Pulmonary artery endothelial cell (primary cell): ENCODE data around the gene HK1. TPM values are rescaled to one million over a fixed set of nuclear protein-coding genes. Genes with fewer than 3 reads are reported as not detected.
A peak's percentile ranks its signal among the peaks of the same experiment; 100 is the strongest.
"Not testable (repeated sequence)": the region's sequence is repeated elsewhere in the genome, so short reads cannot be mapped to it uniquely, and the experiment has no call there.

Experiments
- DNase-seq: peaks from one replicate; pipeline ENCODE4 v3.0.0-alpha.2; 2011; ENCODE audit warnings: low read depth, low spot score
- total RNA-seq: library from RNA; depleted of rRNA; stranded (reverse); fragments of >200 nt; gene quantifications from 2 replicates; pipeline ENCODE4 v1.2.3, GENCODE V29; 2014

HK1 gene
- total RNA-seq, 1 donor from 2014 or later, result 157 TPM

- no peak for DNase-seq
These were observed 23.4 kb upstream of the HK1 start for GRCh38 chr10:69254877-69255276.

GRCh38 chr10:69259547-69260243, 18.6 kb upstream of the HK1 start:
- no peak for DNase-seq

- DNase-seq, result no peak
These were observed 17.1 kb upstream of the HK1 start for GRCh38 chr10:69261184-69261583.

- DNase-seq, result no peak
These were observed 16.0 kb upstream of the HK1 start for GRCh38 chr10:69262292-69262751.

- DNase-seq, result no peak
These were observed 12.8 kb upstream of the HK1 start for GRCh38 chr10:69265521-69265920.

- no peak for DNase-seq
These were observed 9.4 kb upstream of the HK1 start for GRCh38 chr10:69268761-69269416.

GRCh38 chr10:69269761-69270160, 8.5 kb upstream of the HK1 start:
- DNase-seq, result no peak

- DNase-seq, result no peak
These were observed 7.3 kb upstream of the HK1 start for GRCh38 chr10:69270990-69271389.

GRCh38 chr10:69272624-69273023, 5.7 kb upstream of the HK1 start:
- DNase-seq, result peak; percentile 17

- DNase-seq, result no peak
These were observed 2.9 kb upstream of the HK1 start for GRCh38 chr10:69275444-69275843.

GRCh38 chr10:69276503-69276902, 1.8 kb upstream of the HK1 start:
- no peak for DNase-seq

GRCh38 chr10:69279110-69279509, 814 bp downstream of the HK1 start:
- no peak for DNase-seq

GRCh38 chr10:69281507-69282413, 3.5 kb downstream of the HK1 start:
- DNase-seq, result no peak

GRCh38 chr10:69284402-69284801, 6.1 kb downstream of the HK1 start:
- DNase-seq, result not testable (repeated sequence)

GRCh38 chr10:69285699-69286098, 7.4 kb downstream of the HK1 start:
- DNase-seq, result no peak

GRCh38 chr10:69287181-69287580, 8.9 kb downstream of the HK1 start:
- no peak for DNase-seq

GRCh38 chr10:69290993-69291392, 12.7 kb downstream of the HK1 start:
- no peak for DNase-seq

- DNase-seq, result no peak
These were observed 14.2 kb downstream of the HK1 start for GRCh38 chr10:69292459-69292858.

GRCh38 chr10:69295027-69295636, 16.8 kb downstream of the HK1 start:
- no peak for DNase-seq

GRCh38 chr10:69303632-69304051, 25.3 kb downstream of the HK1 start:
- no peak for DNase-seq

GRCh38 chr10:69306421-69306820, 28.1 kb downstream of the HK1 start:
- no peak for DNase-seq

- no peak for DNase-seq
These were observed 29.1 kb downstream of the HK1 start for GRCh38 chr10:69307434-69307833.
